Immature natural killer cell (primary cell): ENCODE data around the gene SRGAP3. TPM values are rescaled to one million over a fixed set of nuclear protein-coding genes. Genes with fewer than 3 reads are reported as not detected.

Experiments used
- DNase-seq, 3 donors: peaks; one replicate each; pipeline ENCODE4 v3.0.0; 2022; ENCODE audit warnings: mixed read lengths in 1 of 3
- H3K27ac Mint-ChIP-seq, 6 donors: one replicate each; pipeline ENCODE4 v1.8.0; 2020; ENCODE audit warnings: mixed read lengths in 6 of 6, mild to moderate bottlenecking in 5 of 6, inconsistent platforms in 4 of 6, moderate library complexity in 3 of 6
- H3K27me3 Mint-ChIP-seq, 3 donors: one replicate each; pipeline ENCODE4 v1.8.0; 2020 to 2021; ENCODE audit warnings: low read depth in 3 of 3, mild to moderate bottlenecking in 3 of 3, mixed read lengths in 3 of 3, moderate library complexity in 3 of 3, inconsistent platforms in 1 of 3
- H3K36me3 Mint-ChIP-seq, 3 donors: one replicate each; pipeline ENCODE4 v1.8.0; 2020; ENCODE audit warnings: mixed read lengths in 3 of 3, inconsistent platforms in 2 of 3, mild to moderate bottlenecking in 2 of 3
- H3K4me1 Mint-ChIP-seq, 2 donors: one replicate each; pipeline ENCODE4 v1.8.0; 2020; ENCODE audit warnings: inconsistent platforms in 2 of 2, mild to moderate bottlenecking in 2 of 2, mixed read lengths in 2 of 2, moderate library complexity in 1 of 2
- H3K4me3 Mint-ChIP-seq, 5 donors: one replicate each; pipeline ENCODE4 v1.8.0; 2020; ENCODE audit warnings: mild to moderate bottlenecking in 5 of 5, mixed read lengths in 5 of 5, inconsistent platforms in 3 of 5, moderate library complexity in 3 of 5
- H3K9me3 Mint-ChIP-seq, 6 donors: one replicate each; pipeline ENCODE4 v1.8.0; 2020; ENCODE audit warnings: mild to moderate bottlenecking in 6 of 6, mixed read lengths in 6 of 6, inconsistent platforms in 4 of 6, moderate library complexity in 3 of 6
- polyA plus RNA-seq, 3 donors: library from polyadenylated mRNA; unstranded; fragments of 300-500 nt; fragmentation: Illumina TruSeq; gene quantifications; one replicate each; pipeline ENCODE4 v1.2.3, GENCODE V29; 2021

SRGAP3 gene
- polyA plus RNA-seq, 3 donors from 2014 or later, result 0.29 to 0.99 TPM; not detected in 1

DNA sequence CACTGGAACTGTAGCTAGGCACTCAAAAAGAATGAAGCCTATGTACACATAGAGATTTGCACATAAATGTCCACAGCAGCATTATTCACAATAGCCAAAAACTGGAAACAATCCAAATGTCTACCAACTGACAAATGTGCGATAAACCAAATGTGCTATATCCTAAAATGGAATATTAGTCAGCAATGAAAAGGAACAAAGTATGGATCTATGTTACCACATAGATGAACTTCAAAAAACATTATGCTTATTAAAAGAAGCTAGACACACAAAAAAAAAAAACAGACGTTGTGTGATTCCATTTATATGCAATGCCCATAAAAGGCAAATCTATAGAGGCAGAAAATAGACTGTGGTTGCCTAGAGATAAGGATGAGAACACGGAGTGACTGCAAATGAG, 39.7 kb downstream of the SRGAP3 start:
- Mint-ChIP-seq H3K27me3 (peaks cover 0 to 4% (median 1%) of the 10 kb centered on the region in 3 donors), H3K9me3 (no peaks in the 10 kb centered on the region), H3K36me3 (no peaks in the 10 kb centered on the region), H3K4me3 (no peak overlapping the region), H3K4me1 (no peaks in the 10 kb centered on the region), H3K27ac (no peak overlapping the region)
- no peak for DNase-seq

DNA sequence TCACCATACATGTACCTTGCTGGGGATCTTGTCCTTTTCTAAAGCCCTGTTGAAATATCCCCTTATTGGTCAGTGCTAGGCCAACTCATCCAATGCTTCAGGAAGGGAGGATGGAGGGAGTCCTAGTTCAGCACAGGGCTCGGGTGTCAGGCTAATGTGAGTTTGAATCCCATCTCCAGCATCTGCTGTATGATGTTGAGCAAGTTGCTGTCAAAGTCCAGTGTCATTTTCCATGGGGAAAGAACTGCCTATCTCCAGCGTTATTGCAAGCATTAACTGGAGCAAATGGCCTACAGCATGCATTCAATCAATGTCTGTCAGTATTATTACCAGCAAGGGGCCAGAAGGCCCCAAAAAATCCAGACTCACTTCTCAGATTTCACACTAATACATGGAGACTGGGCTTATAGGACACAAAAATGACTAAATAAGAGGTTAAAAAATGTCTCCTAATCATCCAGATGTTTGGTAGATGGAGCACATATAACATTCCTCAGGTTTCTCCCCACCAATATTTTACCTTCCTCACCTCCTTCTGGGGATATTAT, 40.8 kb downstream of the SRGAP3 start:
- no peak overlapping the region for H3K4me3 Mint-ChIP-seq
- no peak overlapping the region for H3K27ac Mint-ChIP-seq
- no peaks in the 10 kb centered on the region for H3K36me3 Mint-ChIP-seq
- no peaks in the 10 kb centered on the region for H3K9me3 Mint-ChIP-seq
- no peak for DNase-seq
- peaks cover 1 to 3% (median 2%) of the 10 kb centered on the region in 3 donors for H3K27me3 Mint-ChIP-seq
- H3K4me1 Mint-ChIP-seq, result no peaks in the 10 kb centered on the region

DNA sequence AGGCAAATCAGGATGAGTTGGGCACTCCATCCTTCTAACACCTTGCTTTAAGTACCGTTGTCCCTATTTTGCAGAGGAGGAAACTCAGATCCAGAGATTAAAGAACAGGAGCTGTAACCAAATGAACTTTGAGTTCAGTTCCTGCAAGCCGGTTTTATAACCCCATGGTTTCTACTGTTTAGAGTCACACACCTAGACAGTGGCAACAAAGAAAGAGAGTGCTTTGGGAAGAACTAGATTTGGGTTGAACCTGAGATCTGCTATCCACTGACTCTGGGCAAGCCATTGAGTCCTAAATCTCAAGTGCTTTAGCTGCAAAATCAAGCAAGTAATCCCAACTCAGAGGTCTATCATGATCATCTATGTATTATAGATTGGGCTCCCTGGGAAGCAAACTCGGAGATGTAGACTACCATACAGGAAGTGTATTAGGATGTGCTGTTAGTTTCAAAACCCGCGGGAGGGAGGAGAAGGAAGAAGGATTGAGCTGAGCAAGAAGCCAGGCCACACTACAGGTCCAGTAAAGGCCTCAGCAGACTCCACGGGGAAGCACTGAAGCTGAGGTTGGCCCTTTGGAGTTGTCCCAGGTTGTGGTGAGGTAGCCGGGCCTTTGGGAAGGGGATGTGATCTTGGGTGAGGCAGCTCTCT, 42.2 kb downstream of the SRGAP3 start:
- Mint-ChIP-seq H3K4me3 (no peak overlapping the region), H3K4me1 (no peaks in the 10 kb centered on the region), H3K27ac (no peak overlapping the region), H3K36me3 (no peaks in the 10 kb centered on the region), H3K27me3 (peaks cover 0 to 2% (median 1%) of the 10 kb centered on the region in 3 donors), H3K9me3 (no peaks in the 10 kb centered on the region)
- no peak for DNase-seq

DNA sequence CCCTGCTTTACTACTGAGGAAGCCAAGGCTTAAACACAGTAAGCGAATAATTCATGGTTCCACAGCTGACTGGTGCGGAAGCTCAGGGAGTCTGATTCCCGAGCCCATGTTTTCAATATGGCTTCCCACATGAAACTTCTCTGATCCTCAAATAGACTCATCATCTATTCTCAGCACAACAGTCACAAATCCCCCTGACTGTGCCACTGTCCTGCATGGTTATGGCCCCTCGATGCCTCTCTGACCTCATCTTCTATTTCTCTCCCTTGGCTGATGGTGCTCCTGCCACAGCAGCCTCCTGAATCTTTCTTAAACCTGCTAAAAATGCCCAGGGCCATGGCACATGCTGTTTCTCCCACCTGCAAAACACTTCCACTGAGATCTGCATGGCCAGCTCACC, 43.2 kb downstream of the SRGAP3 start:
- no peaks in the 10 kb centered on the region for H3K4me1 Mint-ChIP-seq
- H3K4me3 Mint-ChIP-seq, result no peak overlapping the region
- H3K9me3 Mint-ChIP-seq, result no peaks in the 10 kb centered on the region
- H3K27ac Mint-ChIP-seq, result no peak overlapping the region
- DNase-seq, result no peak
- no peaks in the 10 kb centered on the region for H3K36me3 Mint-ChIP-seq
- H3K27me3 Mint-ChIP-seq, result peaks cover 0 to 4% (median 1%) of the 10 kb centered on the region in 3 donors

DNA sequence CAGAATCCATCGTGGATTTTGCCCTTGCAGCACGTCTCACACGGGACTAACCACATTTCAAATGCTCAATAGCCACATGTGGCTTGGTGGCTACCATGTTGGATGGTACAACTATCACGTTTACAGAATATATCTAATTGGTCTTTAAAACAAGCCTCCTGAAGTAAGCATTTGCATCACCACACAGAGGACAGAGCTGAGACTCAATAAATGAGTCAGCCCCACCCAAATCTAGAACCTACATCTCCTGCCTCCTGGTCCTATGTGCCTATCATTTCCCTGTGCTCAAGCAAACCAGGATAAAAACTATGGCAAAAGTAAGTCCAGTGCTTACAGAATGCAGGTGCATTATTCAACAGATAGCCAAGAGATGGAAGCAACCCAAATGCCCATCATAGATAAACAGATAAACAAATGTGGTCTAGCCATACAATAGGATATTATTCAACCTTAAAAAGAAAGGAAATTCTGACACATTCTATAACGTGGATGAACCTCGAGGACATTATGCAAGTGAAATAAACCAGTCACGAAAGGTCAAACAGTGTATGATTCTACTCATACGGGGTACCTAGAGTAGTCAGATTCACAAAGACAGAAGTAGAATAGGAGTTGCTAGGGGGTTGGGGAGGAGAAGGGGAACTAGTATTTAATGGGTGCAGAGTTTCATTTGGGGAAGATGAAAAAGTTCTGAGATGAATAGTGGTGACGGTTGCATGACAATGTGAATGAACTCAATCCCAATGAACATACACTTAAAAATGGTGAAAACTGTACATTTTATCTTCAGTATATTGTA, 43.9 kb downstream of the SRGAP3 start:
- no peak overlapping the region for H3K4me3 Mint-ChIP-seq
- no peaks in the 10 kb centered on the region for H3K4me1 Mint-ChIP-seq
- DNase-seq, result no peak
- H3K36me3 Mint-ChIP-seq, result no peaks in the 10 kb centered on the region
- H3K9me3 Mint-ChIP-seq, result no peaks in the 10 kb centered on the region
- no peak overlapping the region for H3K27ac Mint-ChIP-seq
- H3K27me3 Mint-ChIP-seq, result peaks cover 0 to 4% (median 1%) of the 10 kb centered on the region in 3 donors

DNA sequence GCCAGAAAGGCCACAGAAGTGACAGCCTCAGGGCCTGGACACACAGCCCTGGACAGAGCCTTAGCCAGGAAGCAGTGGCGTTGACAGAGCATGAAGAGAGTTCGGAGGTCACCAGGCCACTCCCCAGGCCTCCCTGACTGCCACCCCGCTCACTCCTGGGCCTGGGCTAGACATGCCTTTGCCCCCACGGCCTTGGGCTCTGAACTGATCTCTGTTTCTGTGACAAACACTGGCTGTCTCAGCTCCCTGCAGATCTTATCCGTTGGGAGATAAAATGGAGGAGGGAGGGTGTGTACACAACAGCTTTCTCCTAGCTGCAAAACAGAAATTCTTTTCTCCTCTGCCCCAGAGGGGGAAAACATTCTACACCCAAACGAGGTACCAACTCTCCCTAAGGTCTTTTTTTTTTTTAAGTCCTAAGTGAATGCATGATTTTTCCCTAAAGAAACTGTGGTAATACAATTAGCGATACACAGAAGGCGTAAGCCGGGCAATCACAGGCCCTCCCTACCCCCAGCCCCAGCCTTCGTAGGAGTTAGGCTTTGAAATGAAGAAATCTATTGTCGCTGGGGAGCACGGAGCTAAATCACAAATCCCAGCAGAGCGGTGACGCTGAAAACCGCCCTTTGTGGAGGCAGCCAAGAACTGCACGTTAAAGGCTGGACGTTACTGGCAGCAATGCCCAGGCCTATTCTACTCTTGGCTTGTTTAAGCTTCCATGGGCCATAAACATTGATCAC, 45.0 kb downstream of the SRGAP3 start:
- no peak overlapping the region for H3K4me3 Mint-ChIP-seq
- no peak overlapping the region for H3K27ac Mint-ChIP-seq
- H3K9me3 Mint-ChIP-seq, result no peaks in the 10 kb centered on the region
- H3K36me3 Mint-ChIP-seq, result no peaks in the 10 kb centered on the region
- peaks cover 0 to 4% (median 0%) of the 10 kb centered on the region in 3 donors for H3K27me3 Mint-ChIP-seq
- H3K4me1 Mint-ChIP-seq, result no peaks in the 10 kb centered on the region
- no peak for DNase-seq

DNA sequence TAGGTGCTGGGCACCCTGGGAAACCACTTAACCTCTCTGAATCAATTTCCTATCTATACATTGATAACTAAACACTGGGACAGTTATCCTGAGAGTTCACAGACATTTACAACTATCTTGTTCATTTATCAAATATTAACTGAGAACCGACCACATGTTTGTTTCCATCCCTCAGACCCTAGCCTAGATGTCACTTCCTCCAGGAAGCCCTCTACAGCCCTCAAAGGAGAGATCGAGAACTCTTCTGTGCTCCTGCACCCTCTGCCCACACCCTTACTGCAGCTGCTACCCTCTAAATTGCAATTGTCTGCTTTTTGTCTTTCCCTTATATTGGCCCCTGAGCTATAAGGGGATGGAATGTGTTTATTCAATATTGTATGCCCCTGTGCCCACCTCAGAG, 46.1 kb downstream of the SRGAP3 start:
- no peaks in the 10 kb centered on the region for H3K4me1 Mint-ChIP-seq
- no peak overlapping the region for H3K4me3 Mint-ChIP-seq
- H3K27ac Mint-ChIP-seq, result no peak overlapping the region
- H3K9me3 Mint-ChIP-seq, result no peaks in the 10 kb centered on the region
- DNase-seq, result no peak
- no peaks in the 10 kb centered on the region for H3K36me3 Mint-ChIP-seq
- H3K27me3 Mint-ChIP-seq, result peaks cover 0 to 4% (median 0%) of the 10 kb centered on the region in 3 donors

DNA sequence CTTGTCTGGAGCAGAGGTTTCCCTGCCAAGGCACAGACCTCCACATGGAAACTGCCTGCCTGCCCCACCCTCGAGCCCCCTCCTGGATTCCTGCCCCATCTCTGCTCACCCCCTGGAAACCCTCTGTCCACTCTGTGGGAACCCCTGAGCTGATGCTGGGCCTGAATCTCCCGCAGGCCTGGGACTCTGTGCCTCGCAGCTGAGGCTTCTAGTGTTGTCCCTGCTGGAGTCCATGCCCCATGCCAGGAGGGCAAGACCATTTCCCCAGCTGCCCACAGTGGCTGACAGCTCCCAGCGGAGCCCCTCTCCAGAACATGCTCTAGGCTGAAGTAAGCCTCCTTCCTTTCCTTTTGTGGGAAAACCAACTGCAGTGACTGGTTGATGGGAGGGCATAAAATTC, 46.9 kb downstream of the SRGAP3 start:
- H3K36me3 Mint-ChIP-seq, result no peaks in the 10 kb centered on the region
- H3K4me3 Mint-ChIP-seq, result no peak overlapping the region
- H3K9me3 Mint-ChIP-seq, result no peaks in the 10 kb centered on the region
- no peak for DNase-seq
- no peak overlapping the region for H3K27ac Mint-ChIP-seq
- peaks cover 0 to 4% (median 0%) of the 10 kb centered on the region in 3 donors for H3K27me3 Mint-ChIP-seq
- no peaks in the 10 kb centered on the region for H3K4me1 Mint-ChIP-seq

DNA sequence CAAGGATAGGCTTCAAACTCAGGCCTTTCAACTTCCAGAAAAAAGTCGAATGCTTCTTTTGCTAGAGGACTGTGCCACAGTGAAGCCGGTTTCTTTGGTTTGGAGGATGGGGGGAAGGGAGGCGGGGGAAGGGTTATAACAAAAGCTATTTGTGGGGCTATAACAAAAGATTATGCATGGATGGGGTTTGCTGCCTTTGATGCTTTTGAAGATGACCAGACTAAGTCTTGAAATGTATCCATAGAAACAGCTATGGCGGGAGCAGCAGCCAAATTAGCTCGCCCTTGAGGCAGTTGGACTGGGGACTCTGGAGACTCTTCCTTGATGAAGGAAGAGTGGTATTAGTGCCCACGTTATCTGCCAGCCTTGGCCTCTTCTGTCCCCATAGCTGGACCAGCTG, 47.5 kb downstream of the SRGAP3 start:
- no peaks in the 10 kb centered on the region for H3K9me3 Mint-ChIP-seq
- H3K4me1 Mint-ChIP-seq, result no peaks in the 10 kb centered on the region
- no peak for DNase-seq
- H3K4me3 Mint-ChIP-seq, result no peak overlapping the region
- H3K27ac Mint-ChIP-seq, result no peak overlapping the region
- no peaks in the 10 kb centered on the region for H3K36me3 Mint-ChIP-seq
- H3K27me3 Mint-ChIP-seq, result peaks cover 0 to 4% (median 0%) of the 10 kb centered on the region in 3 donors

DNA sequence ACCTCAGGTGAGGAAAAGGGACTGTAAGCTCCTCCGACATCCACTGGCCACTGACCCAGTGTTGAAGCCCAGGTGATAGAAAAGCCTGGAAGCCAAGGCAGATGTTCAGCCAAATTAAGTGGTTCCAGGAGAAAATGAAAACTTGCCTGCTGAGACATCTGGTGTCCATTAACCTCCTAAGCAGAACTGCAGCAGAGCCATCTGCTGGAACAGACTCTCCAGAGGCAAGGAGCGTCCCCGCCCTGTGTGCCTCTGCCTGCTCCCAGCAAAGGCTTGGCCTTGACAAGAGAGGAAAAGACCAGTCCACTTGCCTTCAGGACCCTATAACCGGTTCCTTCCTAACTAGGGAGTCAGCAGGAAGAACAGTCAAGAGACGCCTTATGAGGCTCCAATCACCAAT, 48.2 kb downstream of the SRGAP3 start:
- H3K4me1 Mint-ChIP-seq, result no peaks in the 10 kb centered on the region
- no peak overlapping the region for H3K4me3 Mint-ChIP-seq
- H3K27ac Mint-ChIP-seq, result no peak overlapping the region
- no peaks in the 10 kb centered on the region for H3K36me3 Mint-ChIP-seq
- H3K9me3 Mint-ChIP-seq, result no peaks in the 10 kb centered on the region
- DNase-seq, result no peak
- H3K27me3 Mint-ChIP-seq, result peaks cover 0 to 4% (median 0%) of the 10 kb centered on the region in 3 donors

DNA sequence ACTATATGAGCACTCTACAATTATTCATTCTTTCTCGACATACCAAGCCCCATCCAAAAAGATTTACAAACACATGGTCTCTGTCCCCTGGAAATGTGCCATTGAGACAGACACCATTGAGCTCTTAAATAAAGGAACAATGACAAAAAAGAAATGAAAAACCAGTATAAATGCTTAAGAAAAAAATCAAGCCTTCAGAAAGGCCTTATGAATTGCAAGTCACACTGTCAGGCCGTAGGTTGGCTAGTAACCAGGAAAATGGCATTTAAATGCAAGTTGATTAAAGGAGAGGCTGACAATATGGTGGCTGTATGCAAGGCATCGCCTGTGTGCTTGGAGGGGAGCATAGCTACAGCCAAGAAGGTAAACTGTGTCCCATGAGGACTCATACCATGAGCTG, 49.7 kb downstream of the SRGAP3 start:
- H3K9me3 Mint-ChIP-seq, result no peaks in the 10 kb centered on the region
- H3K4me3 Mint-ChIP-seq, result no peak overlapping the region
- no peaks in the 10 kb centered on the region for H3K4me1 Mint-ChIP-seq
- no peak overlapping the region for H3K27ac Mint-ChIP-seq
- no peaks in the 10 kb centered on the region for H3K36me3 Mint-ChIP-seq
- no peak for DNase-seq
- peaks cover 0 to 4% (median 0%) of the 10 kb centered on the region in 3 donors for H3K27me3 Mint-ChIP-seq

DNA sequence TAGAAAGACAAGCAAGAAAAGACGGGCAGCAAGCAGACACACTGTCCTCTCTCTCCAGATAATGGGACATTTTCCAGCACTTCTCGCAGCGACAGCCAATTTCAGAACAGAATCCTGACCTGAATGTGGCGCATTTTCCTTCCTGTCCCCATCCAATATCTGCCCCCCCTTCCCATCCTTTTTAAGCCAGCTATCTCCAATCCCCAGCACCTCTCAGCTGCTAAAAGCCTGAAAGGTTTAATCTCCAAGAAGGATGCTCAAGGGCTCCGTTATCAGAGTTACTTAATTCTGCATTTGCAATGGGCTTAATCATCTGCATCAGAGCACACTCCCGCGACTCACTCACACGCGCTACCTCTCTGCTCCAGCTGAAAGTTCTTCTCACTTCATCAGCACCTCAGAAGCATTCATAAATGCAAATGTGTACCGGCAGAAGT, 50.5 kb downstream of the SRGAP3 start:
- peaks cover 0 to 2% (median 0%) of the 10 kb centered on the region in 3 donors for H3K27me3 Mint-ChIP-seq

DNA sequence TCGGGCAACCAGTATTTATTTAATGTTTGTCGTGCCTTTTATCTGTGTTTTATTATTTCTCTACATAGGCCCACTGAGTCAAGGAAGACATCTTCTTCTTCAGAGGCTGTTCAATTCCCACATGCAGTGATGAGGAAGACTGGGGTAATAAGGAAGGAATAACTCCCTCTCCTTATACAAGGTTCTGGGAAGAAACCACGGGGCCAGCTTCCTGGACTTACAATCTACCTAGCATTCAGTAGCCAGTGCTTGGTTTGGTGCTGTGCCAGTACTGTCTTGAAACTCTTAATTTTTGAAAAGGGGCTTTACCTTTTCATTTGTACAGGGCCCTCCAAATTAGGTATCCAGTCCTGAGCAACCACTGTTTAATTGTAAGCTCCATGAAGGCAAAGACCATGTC, 51.2 kb downstream of the SRGAP3 start:
- H3K9me3 Mint-ChIP-seq, result no peaks in the 10 kb centered on the region
- H3K36me3 Mint-ChIP-seq, result no peaks in the 10 kb centered on the region
- no peak for DNase-seq

More for the DNA sequence above, 50.5 kb downstream of the SRGAP3 start:
- no peaks in the 10 kb centered on the region for H3K4me1 Mint-ChIP-seq
- H3K9me3 Mint-ChIP-seq, result no peaks in the 10 kb centered on the region
- no peak for DNase-seq
- no peak overlapping the region for H3K27ac Mint-ChIP-seq
- no peak overlapping the region for H3K4me3 Mint-ChIP-seq
- no peaks in the 10 kb centered on the region for H3K36me3 Mint-ChIP-seq

DNA sequence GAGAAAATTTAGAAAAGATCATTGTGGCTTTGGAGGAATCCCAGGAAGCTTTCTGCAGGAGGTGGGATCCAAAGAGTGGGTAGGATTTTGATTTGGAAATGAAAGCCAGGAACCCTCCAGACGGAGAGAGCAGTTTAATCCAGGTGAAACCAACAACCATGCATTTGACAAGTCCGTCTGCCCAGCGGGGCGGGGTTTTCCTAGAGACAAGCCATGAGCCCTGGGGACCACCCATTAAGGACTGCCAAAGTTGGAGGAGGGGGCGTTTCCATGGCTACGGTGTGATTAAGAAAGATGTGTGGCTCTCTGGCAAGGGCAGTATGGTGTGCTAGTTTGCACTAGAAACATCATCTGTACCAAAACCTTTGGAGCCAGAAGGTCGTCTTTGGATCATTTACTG, 53.4 kb downstream of the SRGAP3 start:
- H3K27me3 Mint-ChIP-seq, result peaks cover 0 to 10% (median 3%) of the 10 kb centered on the region in 3 donors
- H3K27ac Mint-ChIP-seq, result no peak overlapping the region

More for the DNA sequence above, 51.2 kb downstream of the SRGAP3 start:
- H3K4me3 Mint-ChIP-seq, result no peak overlapping the region
- H3K4me1 Mint-ChIP-seq, result no peaks in the 10 kb centered on the region
- H3K27ac Mint-ChIP-seq, result no peak overlapping the region
- H3K27me3 Mint-ChIP-seq, result peaks cover 0 to 2% (median 0%) of the 10 kb centered on the region in 3 donors

More for the DNA sequence above, 53.4 kb downstream of the SRGAP3 start:
- Mint-ChIP-seq H3K9me3 (no peaks in the 10 kb centered on the region), H3K4me3 (no peak overlapping the region), H3K36me3 (no peaks in the 10 kb centered on the region), H3K4me1 (no peaks in the 10 kb centered on the region)
- DNase-seq, result no peak
